GM03348 (cell line): ENCODE data around the gene SLC18A2.
"Not testable (repeated sequence)": the region's sequence is repeated elsewhere in the genome, so short reads cannot be mapped to it uniquely, and the experiment has no call there.

Experiments
- DNase-seq: peaks from one replicate; pipeline ENCODE4 v3.0.0; 2012; ENCODE audit warnings: low spot score

Gene SLC18A2

DNA sequence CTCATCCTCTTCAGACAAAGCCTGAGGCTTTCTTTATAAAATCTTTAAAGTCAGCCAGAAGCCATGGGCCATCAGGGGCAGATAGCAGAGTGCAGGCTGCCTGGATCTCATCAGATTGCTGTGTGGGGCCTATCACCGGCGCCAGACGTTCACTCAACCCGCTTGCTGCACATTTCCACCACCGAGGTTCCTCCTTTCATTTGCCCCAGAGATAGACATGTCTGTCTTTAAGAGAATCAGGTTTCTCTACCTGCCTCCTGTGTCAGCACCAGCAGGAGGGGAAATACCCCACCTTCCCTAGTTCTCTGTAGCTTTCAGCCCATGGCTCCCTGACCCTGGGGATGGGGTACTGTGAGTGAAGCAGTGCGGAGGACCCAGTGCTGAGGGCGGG lies 22.0 kb downstream of the SLC18A2 start:
- DNase-seq, result no peak

DNA sequence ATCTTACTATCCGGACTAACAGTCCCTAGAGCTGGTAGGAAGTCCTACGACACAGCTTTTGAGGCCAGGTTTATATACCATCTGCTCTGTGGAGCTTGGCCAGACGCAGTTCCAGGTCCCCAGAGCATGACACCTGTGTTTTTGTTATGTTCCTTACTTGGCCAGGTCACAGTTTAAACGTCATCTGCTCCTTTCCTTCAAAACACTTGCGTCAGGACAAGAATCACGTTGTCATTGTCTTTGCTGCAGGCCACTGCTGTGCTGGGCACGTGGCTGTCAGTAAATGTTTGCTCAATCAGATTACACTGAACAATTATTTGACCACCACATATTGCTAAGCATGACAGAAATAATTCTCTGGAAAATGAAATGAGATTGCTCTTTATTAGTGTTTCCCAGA lies 23.9 kb downstream of the SLC18A2 start:
- no peak for DNase-seq

DNA sequence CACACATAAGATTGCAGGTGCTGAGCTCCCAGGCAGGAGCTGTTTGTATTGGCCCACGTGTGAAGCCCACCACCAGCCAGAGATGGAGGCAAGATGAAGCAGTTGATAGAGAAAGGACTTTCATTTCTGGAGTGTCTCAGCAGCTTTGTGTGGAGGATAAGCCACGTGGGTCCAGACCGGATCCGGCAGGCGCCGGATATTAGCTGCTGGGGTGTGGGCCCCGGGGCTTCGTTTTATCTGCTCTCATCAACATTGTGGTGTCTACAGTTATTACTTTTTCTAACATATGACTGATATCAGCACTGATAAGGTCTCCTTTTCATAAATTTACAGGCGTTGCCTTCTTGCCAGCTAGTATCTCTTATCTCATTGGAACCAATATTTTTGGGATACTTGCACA lies 25.5 kb downstream of the SLC18A2 start:
- DNase-seq, result no peak

DNA sequence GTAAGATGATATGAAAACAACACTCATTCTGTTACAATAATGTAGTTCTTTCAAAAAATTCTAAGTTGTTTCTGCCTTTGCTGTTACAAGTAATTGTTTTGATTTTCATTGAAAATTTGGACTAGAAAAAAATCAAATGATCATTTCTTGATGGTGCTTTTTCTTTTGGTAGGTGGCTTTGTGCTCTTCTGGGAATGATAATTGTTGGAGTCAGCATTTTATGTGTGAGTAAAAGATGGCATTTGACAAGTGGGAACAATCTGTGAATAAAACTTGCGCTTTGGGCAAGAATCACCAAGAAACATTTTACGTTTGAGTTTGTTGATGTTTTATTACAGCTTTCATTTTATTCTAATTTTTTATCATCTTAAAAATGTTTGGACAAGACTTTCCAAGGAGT lies 25.9 kb downstream of the SLC18A2 start:
- DNase-seq, result no peak

GRCh38 chr10:117268258-117268657 lies 27.3 kb downstream of the SLC18A2 start:
- no peak for DNase-seq

DNA sequence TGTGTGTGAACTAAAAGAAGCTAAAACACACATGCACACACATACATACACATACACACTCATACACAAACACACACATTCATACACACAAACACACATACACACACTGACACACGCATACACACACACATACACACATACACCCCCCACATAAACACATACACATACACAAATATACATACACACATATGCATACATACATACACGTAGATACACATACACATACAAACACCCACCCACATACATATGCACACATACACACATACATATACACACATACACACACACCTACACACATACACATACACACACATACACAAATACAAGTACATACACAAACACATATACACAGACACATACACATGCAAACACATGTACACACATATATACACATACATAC lies 28.0 kb downstream of the SLC18A2 start:
- no peak for DNase-seq

GRCh38 chr10:117271427-117271826 lies 30.5 kb downstream of the SLC18A2 start:
- no peak for DNase-seq

DNA sequence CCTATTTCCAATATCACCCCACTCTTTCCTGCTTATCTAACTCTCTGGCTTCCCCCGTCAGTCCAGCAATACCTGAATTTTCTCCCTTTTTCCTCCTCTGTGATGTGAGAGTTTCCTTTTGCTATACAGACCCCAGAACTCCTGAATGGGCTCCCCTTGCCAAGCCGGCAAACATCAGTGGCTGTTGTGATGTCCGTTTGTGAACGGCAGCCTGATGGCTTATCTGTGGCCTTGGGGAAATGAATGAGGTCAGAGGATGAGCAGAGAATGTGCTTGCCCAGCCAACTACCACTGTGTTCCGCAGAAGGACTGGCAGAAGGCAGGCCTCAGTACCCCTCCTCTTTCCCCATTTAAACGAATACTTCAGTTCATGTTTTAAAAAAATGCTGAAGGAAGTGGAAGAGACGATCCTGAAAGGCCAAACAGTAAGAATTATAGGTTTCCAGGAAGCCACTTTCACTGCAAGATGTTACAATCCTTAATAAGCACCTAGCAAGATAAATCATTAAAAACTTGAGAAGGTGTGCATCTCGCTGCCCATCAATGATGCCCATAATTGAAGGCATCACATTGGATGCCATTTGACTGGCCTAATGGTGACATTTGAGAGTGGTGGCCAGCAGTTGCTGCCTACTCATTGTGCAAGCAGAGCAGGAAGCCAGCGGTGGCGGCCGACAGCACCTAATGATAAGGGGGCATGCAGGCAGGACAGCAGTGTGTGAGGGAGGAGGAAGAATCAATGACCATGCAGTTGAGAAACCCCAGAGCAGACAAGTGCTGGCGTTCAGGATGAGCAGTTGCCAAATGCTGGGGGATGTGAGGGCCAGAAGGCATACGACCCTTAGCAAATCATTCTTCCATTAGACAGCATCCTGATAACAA lies 31.5 kb downstream of the SLC18A2 start:
- no peak for DNase-seq

- DNase-seq, result no peak
These were observed 33.1 kb downstream of the SLC18A2 start for GRCh38 chr10:117273980-117274379.

GRCh38 chr10:117274509-117274908 lies 33.6 kb downstream of the SLC18A2 start:
- DNase-seq, result no peak

DNA sequence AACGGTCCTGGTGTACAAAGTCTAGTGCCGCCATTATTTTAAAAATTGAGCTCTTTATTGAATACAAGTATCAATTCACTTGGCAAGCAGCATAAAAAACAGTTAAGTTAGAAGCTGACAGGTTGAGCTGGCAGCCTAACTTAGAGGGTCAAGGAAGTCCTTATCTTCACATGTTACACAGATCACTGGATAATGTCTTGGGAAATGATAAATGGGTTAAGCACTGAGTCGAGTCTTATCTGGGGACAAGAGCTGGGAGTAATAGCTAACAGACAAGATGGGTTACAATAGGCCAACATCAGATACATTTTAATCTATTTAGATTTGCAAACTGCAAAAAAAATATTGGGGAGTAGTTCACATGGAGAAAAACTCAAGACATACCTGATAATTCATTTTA lies 34.2 kb downstream of the SLC18A2 start:
- no peak for DNase-seq

DNA sequence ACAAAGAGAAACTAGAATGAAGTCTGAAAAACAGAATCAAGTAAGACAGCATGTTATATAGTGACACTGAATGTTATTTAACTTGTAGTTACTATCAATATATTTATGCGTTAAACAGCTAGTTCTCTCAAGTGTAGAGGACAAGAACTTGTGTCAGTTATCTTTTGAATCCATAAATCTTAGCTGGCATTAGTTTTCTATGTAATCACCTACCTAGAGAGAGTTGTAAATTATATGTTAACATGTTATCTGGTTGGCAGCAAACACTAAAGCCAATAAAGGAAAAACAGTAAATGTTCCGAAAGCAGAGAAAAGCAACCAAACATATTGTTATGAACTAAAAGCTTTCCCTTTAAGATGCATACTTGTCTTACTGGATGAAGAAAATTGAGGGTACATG lies 36.8 kb downstream of the SLC18A2 start:
- DNase-seq, result no peak

DNA sequence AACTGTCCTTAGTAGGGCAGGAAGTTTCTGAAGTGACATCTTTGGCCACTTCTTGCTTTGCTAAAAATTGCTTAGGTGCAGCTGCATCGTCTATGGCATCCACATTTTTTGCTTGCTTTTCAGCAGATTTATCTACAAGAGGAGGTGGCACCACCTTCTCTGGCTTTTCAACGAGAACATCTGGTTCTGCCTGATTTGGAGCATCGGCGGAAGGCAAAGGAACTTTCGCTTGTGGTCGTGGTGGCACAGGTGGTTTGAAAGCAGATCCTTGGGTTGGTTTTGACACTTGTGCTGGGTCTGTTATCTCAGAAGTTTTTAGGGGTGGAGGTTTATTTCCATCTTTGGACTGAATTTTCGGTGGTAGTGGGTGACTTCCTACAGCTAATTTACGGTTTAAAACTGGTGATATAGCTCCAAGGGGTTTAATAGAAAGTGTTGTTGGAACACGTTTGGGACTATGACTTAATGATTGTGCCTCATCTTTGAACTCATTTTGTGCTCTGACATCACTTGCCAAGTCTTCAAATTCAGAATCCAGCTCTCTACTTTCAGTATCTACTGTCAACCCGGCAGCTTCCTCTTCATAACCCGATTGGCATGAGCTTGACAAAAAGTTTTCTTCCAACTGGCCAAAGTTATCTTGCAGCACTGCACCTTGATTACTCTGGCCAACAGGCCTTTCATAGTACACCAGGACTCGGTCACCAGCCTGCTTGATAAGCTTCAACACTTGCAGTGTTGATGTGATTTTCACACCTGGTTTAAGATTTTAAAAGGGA lies 44.0 kb downstream of the SLC18A2 start:
- no peak for DNase-seq

- DNase-seq, result not testable (repeated sequence)
These were observed 50.0 kb downstream of the SLC18A2 start for GRCh38 chr10:117290872-117291271.

- no peak for DNase-seq
These were observed 53.2 kb downstream of the SLC18A2 start for GRCh38 chr10:117294039-117294645.

GRCh38 chr10:117294735-117295134 lies 53.8 kb downstream of the SLC18A2 start:
- DNase-seq, result no peak

DNA sequence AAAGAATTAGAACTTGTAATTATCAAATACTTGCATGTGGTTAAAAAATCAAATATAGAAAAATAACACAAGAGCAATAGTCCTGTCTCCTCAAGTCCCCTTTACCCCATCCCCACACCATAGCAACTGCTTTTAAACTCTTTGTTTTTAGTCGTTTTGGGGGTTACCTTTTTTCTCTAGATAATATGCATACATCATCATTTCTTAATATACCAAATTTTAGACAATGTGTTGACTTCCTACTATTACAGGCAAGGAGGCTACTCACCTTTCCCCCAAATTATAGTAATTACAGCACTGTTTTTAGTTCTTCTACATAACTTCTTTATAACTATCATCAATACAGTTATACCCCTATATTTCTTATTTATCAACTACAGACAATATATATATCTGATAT lies 57.3 kb downstream of the SLC18A2 start:
- DNase-seq, result no peak

DNA sequence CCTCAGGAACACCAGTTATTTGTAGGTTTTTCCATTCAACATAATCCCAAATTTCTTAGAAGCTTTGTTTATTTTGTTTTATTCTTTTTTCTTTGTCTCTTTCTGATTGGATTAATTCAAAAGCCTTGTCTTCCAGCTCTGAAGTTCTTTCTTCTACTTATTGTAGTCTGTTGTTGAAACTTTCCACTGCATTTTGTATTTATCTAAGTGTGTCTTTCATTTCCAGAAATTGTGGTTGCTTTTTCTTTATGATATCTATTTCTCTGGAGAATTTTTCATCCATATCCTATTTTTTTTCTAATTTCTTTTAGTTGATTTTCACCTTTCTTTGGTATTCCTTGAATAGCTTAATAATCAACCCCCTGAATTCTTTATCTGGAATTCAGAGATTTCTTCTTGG lies 58.5 kb downstream of the SLC18A2 start:
- no peak for DNase-seq

GRCh38 chr10:117300671-117301070 lies 59.8 kb downstream of the SLC18A2 start:
- no peak for DNase-seq

DNA sequence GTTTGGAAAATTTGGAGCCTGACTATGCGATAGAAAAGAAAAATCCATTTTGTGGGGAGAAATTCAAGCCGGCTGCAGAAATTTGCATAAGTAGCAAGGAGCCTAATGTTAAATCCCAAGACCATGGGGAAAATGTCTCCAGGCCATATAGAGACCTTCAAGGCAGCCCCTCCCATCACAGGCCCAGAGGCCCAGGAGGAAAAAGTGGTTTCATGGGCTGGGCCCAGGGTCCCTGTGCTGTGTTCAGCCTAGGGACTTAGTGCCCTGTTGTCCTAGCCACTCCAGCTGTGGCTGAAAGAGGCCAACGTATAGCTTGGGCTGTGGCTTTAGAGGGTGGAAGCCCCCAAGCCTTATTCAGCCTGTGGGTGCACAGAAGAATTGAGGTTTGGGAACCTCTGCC lies 62.5 kb downstream of the SLC18A2 start:
- not testable (repeated sequence) for DNase-seq

GRCh38 chr10:117306674-117307073 lies 65.8 kb downstream of the SLC18A2 start:
- no peak for DNase-seq

DNA sequence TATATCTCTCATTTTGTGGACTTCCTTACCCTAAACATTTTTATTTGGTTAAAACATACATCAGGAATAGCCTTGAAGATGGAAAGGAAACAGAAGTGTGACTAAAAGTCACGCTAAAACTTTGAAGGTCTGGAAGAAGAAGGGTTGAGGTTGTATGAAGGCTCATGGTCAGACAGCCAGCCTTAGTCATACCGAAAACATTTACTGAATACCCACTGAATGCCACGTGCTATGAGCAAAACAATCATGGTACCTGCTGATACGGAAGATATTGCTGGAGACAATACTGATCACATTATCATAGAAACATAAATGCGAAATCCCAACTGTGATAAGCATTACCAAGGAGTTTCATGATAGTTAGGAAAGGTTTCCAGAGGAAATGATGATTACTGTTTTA lies 70.3 kb downstream of the SLC18A2 start:
- no peak for DNase-seq

GRCh38 chr10:117312430-117312829 lies 71.5 kb downstream of the SLC18A2 start:
- no peak for DNase-seq
